ENCODE results near the gene FOSL1. TPM values are rescaled to one million over a fixed set of nuclear protein-coding genes. Genes with fewer than 3 reads are reported as not detected.

Gene FOSL1
- total RNA-seq, 4 donors from 2014 or later: 2.9 to 3.9 TPM; not detected in 2

- no peaks in the 10 kb centered on the region for H3K27me3 ChIP-seq
- no peaks in the 10 kb centered on the region for H3K9me3 ChIP-seq
- no peaks in the 10 kb centered on the region for H3K4me1 ChIP-seq
- H3K4me3 ChIP-seq: no peak overlapping the region
- intact Hi-C loops (cut with DNase I; ENCODE audit: low total_unique reads): no loop called here
- no peak for DNase-seq
- H3K36me3 ChIP-seq: no peaks in the 10 kb centered on the region
- no peak for TF ChIP-seq POLR2A (IDR thresholded peaks at IDR 0.05)
- no peak for TF ChIP-seq CTCF (IDR thresholded peaks at IDR 0.05)
- H3K27ac ChIP-seq: no peak overlapping the region
These were observed 27.8 kb upstream of the FOSL1 start for GRCh38 chr11:65927904-65928397.

DNA sequence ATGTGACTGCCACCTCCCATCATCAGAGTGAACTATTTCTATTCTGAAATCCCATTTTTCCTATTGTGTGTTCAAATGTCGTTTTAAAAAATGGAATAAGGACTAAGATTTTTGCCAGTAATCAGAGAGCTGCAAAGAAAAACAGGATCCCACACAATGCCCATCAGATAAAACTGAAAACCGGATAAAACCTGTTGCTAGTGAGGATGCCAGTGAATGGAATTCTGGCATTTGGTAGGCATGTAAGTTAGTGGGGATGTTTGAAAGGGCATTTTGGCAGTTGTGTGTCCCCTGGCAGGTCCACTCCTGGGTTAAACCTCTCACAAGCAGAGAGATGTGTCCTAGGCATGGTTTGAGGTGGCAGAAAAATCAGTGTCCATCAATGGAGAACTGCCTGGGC, 25.2 kb upstream of the FOSL1 start:
- no peak for DNase-seq
- TF ChIP-seq CTCF (IDR thresholded peaks at IDR 0.05) (no peak), POLR2A (IDR thresholded peaks at IDR 0.05) (no peak)

DNA sequence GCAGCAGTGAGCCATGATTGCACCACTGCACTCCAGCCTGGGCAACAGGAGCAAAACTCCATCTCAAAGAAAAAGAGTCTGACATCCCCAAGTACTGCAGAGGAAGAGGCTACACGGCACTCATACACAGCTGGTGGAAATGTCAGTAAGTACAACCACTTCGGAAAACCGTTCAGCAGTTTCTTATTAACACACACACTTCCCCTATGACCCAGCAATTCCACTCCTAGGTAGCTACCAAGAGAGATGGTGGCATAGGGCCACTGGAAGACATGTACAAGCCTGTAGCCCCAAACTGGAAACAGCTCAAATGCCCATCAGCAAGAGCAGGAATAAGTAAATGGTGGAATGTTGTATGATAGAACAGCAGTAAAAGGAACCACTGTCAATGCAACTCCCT, 22.4 kb upstream of the FOSL1 start:
- DNase-seq: no peak
- no peak for TF ChIP-seq CTCF (IDR thresholded peaks at IDR 0.05)
- TF ChIP-seq POLR2A (IDR thresholded peaks at IDR 0.05): no peak
- intact Hi-C loops (cut with DNase I; ENCODE audit: low total_unique reads): no loop called here
- Histone ChIP-seq H3K27ac (no peak overlapping the region), H3K9me3 (no peaks in the 10 kb centered on the region), H3K4me1 (peaks cover 12 to 17% of the 10 kb centered on the region in 2 donors), H3K4me3 (no peak overlapping the region), H3K36me3 (no peaks in the 10 kb centered on the region), H3K27me3 (no peaks in the 10 kb centered on the region)

More for the DNA sequence above, 25.2 kb upstream of the FOSL1 start:
- no peaks in the 10 kb centered on the region for H3K27me3 ChIP-seq
- peaks cover 7 to 9% of the 10 kb centered on the region in 2 donors for H3K4me1 ChIP-seq
- H3K4me3 ChIP-seq: no peak overlapping the region
- H3K36me3 ChIP-seq: no peaks in the 10 kb centered on the region
- intact Hi-C loops (cut with DNase I; ENCODE audit: low total_unique reads): no loop called here
- H3K9me3 ChIP-seq: no peaks in the 10 kb centered on the region
- H3K27ac ChIP-seq: no peak overlapping the region

DNA sequence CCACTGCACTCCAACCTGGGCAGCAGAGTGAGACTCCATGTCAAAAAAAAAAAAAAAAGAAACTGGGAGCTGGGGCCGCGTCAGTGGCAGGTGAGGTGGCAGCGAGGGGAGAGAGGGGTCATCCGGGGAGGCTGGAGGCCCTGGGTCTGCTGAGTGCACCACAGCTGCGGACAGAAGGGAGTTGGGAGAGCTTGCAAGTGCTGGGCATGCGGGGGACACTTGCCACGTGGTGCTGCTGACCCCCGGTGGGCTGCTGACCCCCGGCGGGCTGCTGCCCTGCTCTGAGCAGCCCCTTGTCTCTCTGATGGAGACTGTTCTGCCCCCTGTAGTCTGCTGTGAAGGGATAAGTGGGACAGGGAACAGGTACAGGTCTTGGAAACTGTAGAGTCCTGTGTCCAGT, 21.7 kb upstream of the FOSL1 start:
- TF ChIP-seq CTCF (IDR thresholded peaks at IDR 0.05) (no peak), POLR2A (IDR thresholded peaks at IDR 0.05) (no peak)
- Histone ChIP-seq H3K4me1 (peaks cover 19 to 23% of the 10 kb centered on the region in 2 donors), H3K9me3 (no peaks in the 10 kb centered on the region), H3K27ac (no peak overlapping the region), H3K4me3 (no peak overlapping the region), H3K36me3 (no peaks in the 10 kb centered on the region), H3K27me3 (no peaks in the 10 kb centered on the region)
- intact Hi-C loops (cut with DNase I; ENCODE audit: low total_unique reads): no loop called here
- no peak for DNase-seq

- intact Hi-C loops (cut with DNase I; ENCODE audit: low total_unique reads): no loop called here
- H3K4me1 ChIP-seq: peaks cover 23 to 30% of the 10 kb centered on the region in 2 donors
- peak overlapping the region in 1 of 2 donors; percentile 94 for H3K27ac ChIP-seq
- H3K27me3 ChIP-seq: no peaks in the 10 kb centered on the region
- no peak for DNase-seq
- TF ChIP-seq CTCF (IDR thresholded peaks at IDR 0.05): no peak
- no peak for TF ChIP-seq POLR2A (IDR thresholded peaks at IDR 0.05)
- no peaks in the 10 kb centered on the region for H3K9me3 ChIP-seq
- H3K36me3 ChIP-seq: no peaks in the 10 kb centered on the region
- H3K4me3 ChIP-seq: no peak overlapping the region
These were observed 20.9 kb upstream of the FOSL1 start for GRCh38 chr11:65921033-65921555.
